Muscle of leg (tissue), 11 donors: ENCODE results near the gene CCDC136. TPM values are rescaled to one million over a fixed set of nuclear protein-coding genes. Genes with fewer than 3 reads are reported as not detected.

ENCODE experiments used
- DNase-seq: peaks from one replicate; pipeline ENCODE4 v3.0.0; 2013
- H3K27ac ChIP-seq: one replicate; pipeline ENCODE4 v1.5.1; 2013; ENCODE audit warnings: mild to moderate bottlenecking, low read length, control low read depth
- H3K27me3 ChIP-seq: one replicate; pipeline ENCODE4 v1.6.1; 2013; ENCODE audit warnings: low read length; ENCODE audit not compliant: control insufficient read depth, insufficient read depth
- H3K36me3 ChIP-seq: one replicate; pipeline ENCODE4 v1.6.1; 2013; ENCODE audit warnings: low read length; ENCODE audit not compliant: control insufficient read depth, insufficient read depth
- H3K4me1 ChIP-seq: one replicate; pipeline ENCODE4 v1.6.1; 2013; ENCODE audit warnings: low read length; ENCODE audit not compliant: control insufficient read depth, insufficient read depth
- H3K4me3 ChIP-seq: one replicate; pipeline ENCODE4 v1.5.1; 2013; ENCODE audit warnings: low read length, control low read depth
- H3K9me3 ChIP-seq: replicated peaks from 2 replicates; pipeline ENCODE4 v1.6.1; 2013; ENCODE audit warnings: low read depth, low read length; ENCODE audit not compliant: control insufficient read depth
- WGBS: methylation state at CpG from one replicate; pipeline ENCODE4 v1.1.5; 2013; ENCODE audit warnings: missing lambda C conversion rate; ENCODE audit not compliant: insufficient coverage; 5-methylcytosine and 5-hydroxymethylcytosine counted together
- polyA plus RNA-seq, 8 donors: library from polyadenylated mRNA; unstranded; fragments of 120-200 nt; gene quantifications; one replicate each; pipeline versions ENCODE4 v1.2.1 to v1.2.3, GENCODE V29; 2013; ENCODE audit warnings: inconsistent platforms in 1 of 8, low replicate concordance in 1 of 8; ENCODE audit not compliant: insufficient read length in 8 of 8, insufficient read depth in 1 of 8
- total RNA-seq: library from RNA; stranded (reverse); fragments of 120-200 nt; gene quantifications from one replicate; pipeline ENCODE4 v1.2.4, GENCODE V29; 2013

The CCDC136 gene
- total and polyA plus RNA-seq, 9 donors, result 10.7 to 21.5 (median 16.4) TPM

DNA sequence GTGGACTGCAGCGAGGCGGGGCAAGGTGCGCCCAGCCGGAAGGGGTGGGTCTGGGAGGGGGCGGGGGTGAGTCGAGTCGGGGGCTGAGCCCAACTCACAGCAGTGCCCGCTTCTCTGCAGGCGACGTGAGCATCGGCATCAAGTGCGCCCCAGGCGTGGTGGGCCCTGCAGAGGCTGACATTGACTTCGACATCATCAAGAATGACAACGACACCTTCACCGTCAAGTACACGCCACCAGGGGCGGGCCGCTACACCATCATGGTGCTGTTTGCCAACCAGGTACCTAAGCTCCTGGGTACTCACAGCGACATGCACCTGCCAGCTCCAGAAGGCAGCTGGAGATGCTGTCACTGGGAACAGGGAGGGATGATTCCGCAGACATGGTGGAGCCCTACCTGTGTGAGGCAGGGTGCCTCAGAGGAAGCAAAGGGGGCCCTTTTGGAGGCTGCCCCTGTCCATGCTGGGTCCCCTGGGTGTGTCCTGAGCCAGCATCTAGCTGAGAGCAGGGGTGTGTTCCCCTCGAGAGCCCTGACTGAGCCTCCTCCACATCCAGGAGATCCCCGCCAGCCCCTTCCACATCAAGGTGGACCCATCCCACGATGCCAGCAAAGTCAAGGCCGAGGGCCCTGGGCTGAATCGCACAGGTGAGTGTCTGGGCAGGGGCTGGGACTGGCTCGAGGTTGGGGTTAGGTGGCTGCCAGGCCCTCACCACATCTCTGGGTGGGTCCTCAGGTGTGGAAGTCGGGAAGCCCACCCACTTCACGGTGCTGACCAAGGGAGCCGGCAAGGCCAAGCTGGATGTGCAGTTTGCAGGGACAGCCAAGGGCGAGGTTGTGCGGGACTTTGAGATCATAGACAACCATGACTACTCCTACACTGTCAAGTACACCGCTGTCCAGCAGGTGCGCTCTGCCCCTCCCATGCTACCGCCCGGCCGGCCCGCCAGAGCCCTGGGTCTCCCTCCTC lies 51.2 kb downstream of the CCDC136 start:
- H3K4me1 ChIP-seq, result peaks cover 10% of the 10 kb centered on the region
- H3K9me3 ChIP-seq, result no peaks in the 10 kb centered on the region
- no peaks in the 10 kb centered on the region for H3K27me3 ChIP-seq
- DNase-seq, result no peak
- no peak overlapping the region for H3K27ac ChIP-seq
- H3K36me3 ChIP-seq, result peaks cover 99% of the 10 kb centered on the region
- no peak overlapping the region for H3K4me3 ChIP-seq
- WGBS, result 91% methylated on average over 32 of the region's 38 CpGs

DNA sequence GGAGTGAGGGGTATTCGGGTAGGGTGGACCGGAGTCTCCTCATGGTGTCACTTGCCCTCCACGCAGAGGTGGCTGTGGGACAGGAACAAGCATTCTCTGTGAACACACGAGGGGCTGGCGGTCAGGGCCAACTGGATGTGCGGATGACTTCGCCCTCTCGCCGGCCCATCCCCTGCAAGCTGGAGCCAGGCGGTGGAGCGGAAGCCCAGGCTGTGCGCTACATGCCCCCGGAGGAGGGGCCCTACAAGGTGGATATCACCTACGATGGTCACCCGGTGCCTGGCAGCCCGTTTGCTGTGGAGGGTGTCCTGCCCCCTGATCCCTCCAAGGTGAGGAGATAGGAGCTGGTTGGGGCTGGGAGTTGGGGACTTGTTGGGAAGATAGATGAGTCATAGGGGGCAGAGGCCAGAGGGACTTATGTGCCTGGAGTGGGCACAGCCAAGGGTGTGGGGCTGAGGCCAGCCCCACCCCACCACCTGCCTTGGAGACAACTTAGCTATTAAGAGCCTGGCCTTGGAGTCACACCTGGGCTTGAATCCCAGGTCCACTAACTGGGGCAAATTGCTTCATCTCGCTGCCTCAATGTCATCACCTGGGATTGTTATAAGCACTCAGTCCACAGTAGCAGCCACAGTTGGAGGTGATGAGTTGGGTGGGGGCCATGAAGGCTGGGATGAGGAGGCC lies 52.3 kb downstream of the CCDC136 start:
- 94% methylated on average over 17 of the region's 17 CpGs for WGBS
- Histone ChIP-seq H3K4me1 (peaks cover 3% of the 10 kb centered on the region), H3K36me3 (peaks cover 99% of the 10 kb centered on the region), H3K4me3 (no peak overlapping the region), H3K9me3 (no peaks in the 10 kb centered on the region), H3K27ac (peak overlapping the region; percentile 6), H3K27me3 (no peaks in the 10 kb centered on the region)
- DNase-seq, result no peak

DNA sequence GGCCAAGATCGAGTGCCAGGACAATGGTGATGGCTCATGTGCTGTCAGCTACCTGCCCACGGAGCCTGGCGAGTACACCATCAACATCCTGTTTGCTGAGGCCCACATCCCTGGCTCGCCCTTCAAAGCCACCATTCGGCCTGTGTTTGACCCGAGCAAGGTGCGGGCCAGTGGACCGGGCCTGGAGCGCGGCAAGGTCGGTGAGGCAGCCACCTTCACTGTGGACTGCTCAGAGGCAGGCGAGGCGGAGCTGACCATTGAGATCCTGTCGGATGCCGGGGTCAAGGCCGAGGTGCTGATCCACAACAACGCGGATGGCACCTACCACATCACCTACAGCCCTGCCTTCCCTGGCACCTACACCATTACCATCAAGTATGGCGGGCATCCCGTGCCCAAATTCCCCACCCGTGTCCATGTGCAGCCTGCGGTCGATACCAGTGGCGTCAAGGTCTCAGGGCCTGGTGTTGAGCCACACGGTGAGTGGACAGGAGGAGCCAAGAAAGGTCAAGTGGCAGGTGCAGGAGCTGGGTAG lies 53.1 kb downstream of the CCDC136 start:
- Histone ChIP-seq H3K36me3 (peaks cover 99% of the 10 kb centered on the region), H3K27ac (peak overlapping the region; percentile 59), H3K4me3 (no peak overlapping the region), H3K9me3 (no peaks in the 10 kb centered on the region), H3K4me1 (no peaks in the 10 kb centered on the region), H3K27me3 (no peaks in the 10 kb centered on the region)
- WGBS, result 95% methylated on average over 19 of the region's 25 CpGs
- DNase-seq, result no peak

DNA sequence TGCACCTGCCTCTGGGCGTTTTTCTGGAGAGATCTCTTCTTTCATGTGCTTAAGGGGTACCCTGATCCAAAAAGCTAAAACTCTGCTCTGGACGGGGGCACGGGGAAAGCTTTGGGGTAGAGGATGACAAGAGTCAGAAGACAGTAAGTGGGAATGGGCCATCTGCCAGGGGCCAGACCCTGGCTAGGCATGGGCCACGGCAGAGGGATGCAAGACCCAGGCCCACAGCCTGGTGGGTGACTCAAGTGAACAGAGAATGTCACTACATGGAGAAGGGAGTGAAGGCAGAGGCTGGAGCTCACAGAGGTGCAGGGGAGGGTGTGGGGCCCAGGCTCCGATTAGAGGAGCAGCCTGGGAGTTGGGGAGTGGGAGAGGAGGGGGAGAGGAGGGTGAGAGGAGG lies 53.7 kb downstream of the CCDC136 start:
- WGBS, result 83% methylated on average over 5 of the region's 5 CpGs
- Histone ChIP-seq H3K9me3 (no peaks in the 10 kb centered on the region), H3K36me3 (peaks cover 99% of the 10 kb centered on the region), H3K4me1 (no peaks in the 10 kb centered on the region), H3K4me3 (no peak overlapping the region), H3K27ac (peak overlapping the region; percentile 59), H3K27me3 (no peaks in the 10 kb centered on the region)
- DNase-seq, result no peak

DNA sequence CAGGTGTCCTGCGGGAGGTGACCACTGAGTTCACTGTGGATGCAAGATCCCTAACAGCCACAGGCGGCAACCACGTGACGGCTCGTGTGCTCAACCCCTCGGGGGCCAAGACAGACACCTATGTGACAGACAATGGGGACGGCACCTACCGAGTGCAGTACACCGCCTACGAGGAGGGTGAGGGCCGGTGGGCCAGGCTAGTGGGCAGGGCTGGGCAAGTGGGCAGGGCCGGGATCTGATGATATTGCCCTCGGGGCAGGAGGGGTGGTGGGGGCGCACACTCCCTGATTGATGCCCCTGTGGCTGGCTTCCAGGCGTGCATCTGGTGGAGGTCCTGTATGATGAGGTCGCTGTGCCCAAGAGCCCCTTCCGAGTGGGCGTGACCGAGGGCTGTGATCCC lies 54.2 kb downstream of the CCDC136 start:
- Histone ChIP-seq H3K4me1 (no peaks in the 10 kb centered on the region), H3K9me3 (no peaks in the 10 kb centered on the region), H3K27me3 (no peaks in the 10 kb centered on the region), H3K27ac (no peak overlapping the region), H3K36me3 (peaks cover 99% of the 10 kb centered on the region), H3K4me3 (no peak overlapping the region)
- 79% methylated on average over 18 of the region's 19 CpGs for whole genome bisulfite sequencing
- DNase-seq, result no peak

DNA sequence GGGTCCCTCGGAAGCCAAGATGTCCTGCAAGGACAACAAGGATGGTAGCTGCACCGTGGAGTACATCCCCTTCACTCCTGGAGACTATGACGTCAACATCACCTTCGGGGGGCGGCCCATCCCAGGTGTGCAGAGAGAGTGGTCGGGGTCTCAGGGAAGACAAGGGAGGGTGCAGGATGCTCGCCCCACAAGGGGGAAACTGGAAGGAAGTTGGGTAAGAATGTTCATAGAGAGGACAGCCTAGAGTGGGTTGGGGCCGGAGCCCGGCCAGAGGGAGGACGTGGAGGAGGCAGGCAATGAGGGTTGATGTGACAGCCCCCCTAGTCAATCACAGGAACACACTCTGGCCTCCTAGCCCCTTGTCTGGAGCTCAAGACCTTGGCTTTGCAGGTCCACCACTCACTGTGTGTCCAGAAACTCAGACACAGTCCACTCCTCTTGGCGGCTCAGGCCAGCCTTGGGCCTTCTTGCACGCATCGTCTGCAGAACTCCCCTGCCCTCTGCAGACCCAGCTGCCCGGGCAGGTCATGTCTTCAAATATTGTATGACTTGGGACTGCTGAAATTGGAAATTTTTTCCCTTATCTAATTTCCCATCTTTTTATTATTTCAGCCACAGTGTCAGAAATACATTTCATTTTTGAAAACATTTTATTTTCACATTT lies 55.1 kb downstream of the CCDC136 start:
- no peak overlapping the region for H3K27ac ChIP-seq
- H3K36me3 ChIP-seq, result peaks cover 97% of the 10 kb centered on the region
- WGBS, result 88% methylated on average over 6 of the region's 14 CpGs
- no peaks in the 10 kb centered on the region for H3K9me3 ChIP-seq
- DNase-seq, result no peak
- H3K4me1 ChIP-seq, result no peaks in the 10 kb centered on the region
- H3K4me3 ChIP-seq, result no peak overlapping the region
- H3K27me3 ChIP-seq, result no peaks in the 10 kb centered on the region

DNA sequence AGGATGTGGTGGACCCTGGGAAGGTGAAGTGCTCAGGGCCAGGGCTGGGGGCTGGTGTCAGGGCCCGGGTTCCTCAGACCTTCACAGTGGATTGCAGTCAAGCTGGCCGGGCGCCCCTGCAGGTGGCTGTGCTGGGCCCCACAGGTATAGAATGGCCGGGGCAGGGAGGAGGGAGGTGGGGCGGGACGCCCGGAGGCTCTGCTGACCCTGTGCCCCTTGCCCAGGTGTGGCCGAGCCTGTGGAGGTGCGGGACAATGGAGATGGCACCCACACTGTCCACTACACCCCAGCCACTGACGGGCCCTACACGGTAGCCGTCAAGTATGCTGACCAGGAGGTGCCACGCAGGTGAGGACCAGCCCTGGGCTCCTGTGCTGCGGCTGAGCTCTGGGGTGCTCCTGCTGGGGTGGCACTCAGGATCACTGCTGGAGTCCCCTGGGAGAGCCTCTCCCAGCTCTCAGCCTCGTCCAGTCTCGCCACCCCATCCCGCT lies 56.0 kb downstream of the CCDC136 start:
- 93% methylated on average over 17 of the region's 17 CpGs for WGBS
- no peaks in the 10 kb centered on the region for H3K9me3 ChIP-seq
- no peaks in the 10 kb centered on the region for H3K27me3 ChIP-seq
- DNase-seq, result no peak
- no peak overlapping the region for H3K4me3 ChIP-seq
- no peak overlapping the region for H3K27ac ChIP-seq
- no peaks in the 10 kb centered on the region for H3K4me1 ChIP-seq
- peaks cover 98% of the 10 kb centered on the region for H3K36me3 ChIP-seq

DNA sequence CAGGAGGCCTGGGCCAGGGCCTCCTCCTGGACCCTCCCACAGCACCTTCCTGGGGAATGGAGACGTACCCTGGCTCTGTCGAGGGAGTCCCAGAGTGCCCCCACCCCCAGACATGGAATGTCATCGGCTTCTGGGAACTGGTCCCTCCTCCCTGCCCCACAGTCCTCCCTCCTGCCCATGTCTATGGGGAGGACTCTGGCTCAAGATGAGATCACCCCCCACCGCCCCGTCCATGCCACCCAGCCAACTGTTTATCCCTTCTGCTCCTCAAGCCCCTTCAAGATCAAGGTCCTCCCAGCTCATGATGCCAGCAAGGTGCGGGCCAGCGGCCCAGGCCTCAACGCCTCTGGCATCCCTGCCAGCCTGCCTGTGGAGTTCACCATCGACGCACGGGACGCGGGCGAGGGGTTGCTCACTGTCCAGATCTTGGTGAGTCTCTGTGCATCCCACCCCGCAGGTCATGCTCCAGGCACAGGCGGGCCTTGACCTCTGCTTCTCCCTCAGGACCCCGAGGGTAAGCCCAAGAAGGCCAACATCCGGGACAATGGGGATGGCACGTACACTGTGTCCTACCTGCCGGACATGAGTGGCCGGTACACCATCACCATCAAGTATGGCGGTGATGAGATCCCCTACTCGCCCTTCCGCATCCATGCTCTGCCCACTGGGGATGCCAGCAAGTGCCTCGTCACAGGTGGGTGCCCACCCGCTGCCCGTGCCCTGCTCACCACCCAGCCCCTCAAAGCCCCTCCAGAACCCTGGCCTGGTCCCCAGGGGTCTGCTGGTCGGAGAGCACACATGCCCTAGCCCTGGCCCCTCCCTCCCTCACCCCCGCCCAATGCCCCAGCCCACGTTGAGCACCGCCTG lies 56.8 kb downstream of the CCDC136 start:
- 92% methylated on average over 22 of the region's 31 CpGs for WGBS

DNA sequence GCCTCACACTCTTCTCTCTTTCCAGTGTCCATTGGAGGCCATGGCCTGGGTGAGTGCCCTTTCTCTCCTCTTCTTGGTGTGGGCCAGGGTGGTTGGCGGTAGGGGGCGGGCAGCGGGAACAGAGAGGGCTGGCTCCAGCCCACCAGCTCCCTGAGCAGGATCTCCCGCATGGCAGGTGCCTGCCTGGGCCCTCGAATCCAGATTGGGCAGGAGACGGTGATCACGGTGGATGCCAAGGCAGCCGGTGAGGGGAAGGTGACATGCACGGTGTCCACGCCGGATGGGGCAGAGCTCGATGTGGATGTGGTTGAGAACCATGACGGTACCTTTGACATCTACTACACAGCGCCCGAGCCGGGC lies 57.4 kb downstream of the CCDC136 start:
- Histone ChIP-seq H3K4me3 (no peak overlapping the region), H3K9me3 (no peaks in the 10 kb centered on the region), H3K4me1 (no peaks in the 10 kb centered on the region), H3K27ac (no peak overlapping the region), H3K27me3 (no peaks in the 10 kb centered on the region), H3K36me3 (peaks cover 98% of the 10 kb centered on the region)
- no peak for DNase-seq
- 92% methylated on average over 12 of the region's 16 CpGs for WGBS

More for the DNA sequence above, 56.8 kb downstream of the CCDC136 start:
- Histone ChIP-seq H3K27me3 (no peaks in the 10 kb centered on the region), H3K4me3 (no peak overlapping the region), H3K4me1 (no peaks in the 10 kb centered on the region), H3K27ac (peak overlapping the region; percentile 3), H3K9me3 (no peaks in the 10 kb centered on the region), H3K36me3 (peaks cover 98% of the 10 kb centered on the region)
- DNase-seq, result no peak
